CD4-positive, CD25-positive, alpha-beta regulatory T cell (primary cell): ENCODE data around the gene TM2D3. TPM values are rescaled to one million over a fixed set of nuclear protein-coding genes. Genes with fewer than 3 reads are reported as not detected.

ENCODE experiments used
- ATAC-seq, 2 donors: fragments of 150-1000 bp; cut with Tn5 transposase; one replicate each; pipeline ENCODE4 v1.10.0; 2021; ENCODE audit warnings: low read depth in 2 of 2, moderate number of reproducible peaks in 2 of 2, moderate library complexity in 1 of 2
- DNase-seq, 3 donors: peaks; one replicate each; pipeline versions ENCODE4 v3.0.0 to v3.0.0-alpha.2; 2012 to 2022; ENCODE audit warnings: mixed read lengths in 1 of 3
- H3K27ac ChIP-seq: one replicate; pipeline ENCODE4 v1.7.0; 2013; ENCODE audit warnings: mild to moderate bottlenecking, low read length; ENCODE audit not compliant: insufficient read depth, poor library complexity, severe bottlenecking
- H3K27me3 ChIP-seq: one replicate; pipeline ENCODE4 v1.7.0; 2013; ENCODE audit warnings: low read length; ENCODE audit not compliant: control insufficient read depth, insufficient read depth
- H3K36me3 ChIP-seq: one replicate; pipeline ENCODE4 v1.7.0; 2013; ENCODE audit warnings: mild to moderate bottlenecking, low read length, moderate library complexity; ENCODE audit not compliant: control insufficient read depth, insufficient read depth
- H3K4me1 ChIP-seq: 2 replicates; pipeline ENCODE4 v1.7.0; 2013; ENCODE audit warnings: mild to moderate bottlenecking, low read length; ENCODE audit not compliant: insufficient read depth, control insufficient read depth, poor library complexity, severe bottlenecking
- H3K4me3 ChIP-seq: one replicate; pipeline ENCODE4 v1.7.0; 2013; ENCODE audit warnings: low read depth, mild to moderate bottlenecking, low read length, moderate library complexity
- H3K9me3 ChIP-seq, 2 experiments: 1 replicate in 1 of 2; 2 replicates in 1 of 2; pipeline ENCODE4 v1.7.0; 2013; ENCODE audit warnings: low read length in 2 of 2, mild to moderate bottlenecking in 1 of 2, moderate library complexity in 1 of 2; ENCODE audit not compliant: control insufficient read depth in 2 of 2
- H3K27ac Mint-ChIP-seq, 3 donors: one replicate each; pipeline ENCODE4 v1.8.0; 2020 to 2022; ENCODE audit warnings: mild to moderate bottlenecking in 3 of 3, mixed read lengths in 3 of 3, moderate library complexity in 2 of 3
- H3K27me3 Mint-ChIP-seq: one replicate; pipeline ENCODE4 v1.8.0; 2022; ENCODE audit warnings: mild to moderate bottlenecking, mixed read lengths
- H3K36me3 Mint-ChIP-seq: one replicate; pipeline ENCODE4 v1.8.0; 2020; ENCODE audit warnings: mixed read lengths
- H3K4me1 Mint-ChIP-seq, 4 donors: one replicate each; pipeline ENCODE4 v1.8.0; 2020 to 2022; ENCODE audit warnings: mixed read lengths in 4 of 4, mild to moderate bottlenecking in 1 of 4
- H3K4me3 Mint-ChIP-seq, 4 donors: one replicate each; pipeline ENCODE4 v1.8.0; 2020 to 2022; ENCODE audit warnings: mild to moderate bottlenecking in 4 of 4, mixed read lengths in 4 of 4, moderate library complexity in 3 of 4
- H3K9me3 Mint-ChIP-seq, 7 donors: one replicate each; pipeline ENCODE4 v1.8.0; 2020 to 2022; ENCODE audit warnings: mixed read lengths in 7 of 7, mild to moderate bottlenecking in 3 of 7, moderate library complexity in 2 of 7
- polyA plus RNA-seq, 4 donors: library from polyadenylated mRNA; unstranded; fragments of 300-500 nt; fragmentation: Illumina TruSeq; gene quantifications; one replicate each; pipeline ENCODE4 v1.2.3, GENCODE V29; 2021
- total RNA-seq: library from RNA; stranded (reverse); gene quantifications from one replicate; pipeline ENCODE4 v1.2.3, GENCODE V29; 2022

The TM2D3 gene
- total and polyA plus RNA-seq, 5 donors from 2014 or later = 30.9 to 85.4 (median 43.6) TPM

DNA sequence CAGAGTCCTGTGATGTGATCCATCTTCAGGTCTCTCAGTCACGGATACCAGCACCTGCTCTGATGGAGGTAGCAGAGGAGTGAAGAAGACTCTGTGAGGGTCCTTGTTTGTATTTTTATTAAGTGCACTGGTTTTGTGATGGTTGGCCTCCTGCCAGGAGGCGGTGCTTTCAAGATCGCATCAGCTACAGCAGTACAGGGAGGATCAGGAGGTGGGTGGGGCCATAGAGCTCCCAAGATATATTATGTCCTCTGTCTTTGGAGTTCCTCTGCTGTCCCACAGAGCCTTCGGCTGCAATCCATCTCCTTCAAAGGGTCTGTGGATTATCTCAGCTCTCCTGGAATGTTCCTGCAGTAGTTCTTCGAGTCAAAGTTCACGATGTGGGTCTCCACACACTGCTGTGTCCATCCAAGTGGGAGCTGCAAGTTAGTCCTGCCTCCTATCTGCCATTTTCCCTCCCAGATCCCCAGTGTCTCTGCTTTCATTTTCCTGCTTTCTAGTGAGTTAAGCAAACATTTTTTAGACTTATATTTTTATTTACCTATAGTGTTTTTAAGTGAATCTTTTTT lies 54.7 kb downstream of the TM2D3 start:
- no peak overlapping the region for H3K27ac ChIP-seq
- no peaks in the 10 kb centered on the region for H3K36me3 ChIP-seq
- ATAC-seq (no peak), DNase-seq (no peak)
- no peaks in the 10 kb centered on the region for H3K4me1 ChIP-seq
- Mint-ChIP-seq H3K9me3 (peaks cover 0 to 18% (median 3%) of the 10 kb centered on the region in 7 donors), H3K36me3 (no peaks in the 10 kb centered on the region), H3K27ac (no peak overlapping the region), H3K27me3 (peaks cover 28% of the 10 kb centered on the region), H3K4me1 (no peaks in the 10 kb centered on the region), H3K4me3 (no peak overlapping the region)
- peaks cover 0 to 6% of the 10 kb centered on the region in 2 experiments for H3K9me3 ChIP-seq
- H3K4me3 ChIP-seq = no peak overlapping the region
- peaks cover 23% of the 10 kb centered on the region for H3K27me3 ChIP-seq

DNA sequence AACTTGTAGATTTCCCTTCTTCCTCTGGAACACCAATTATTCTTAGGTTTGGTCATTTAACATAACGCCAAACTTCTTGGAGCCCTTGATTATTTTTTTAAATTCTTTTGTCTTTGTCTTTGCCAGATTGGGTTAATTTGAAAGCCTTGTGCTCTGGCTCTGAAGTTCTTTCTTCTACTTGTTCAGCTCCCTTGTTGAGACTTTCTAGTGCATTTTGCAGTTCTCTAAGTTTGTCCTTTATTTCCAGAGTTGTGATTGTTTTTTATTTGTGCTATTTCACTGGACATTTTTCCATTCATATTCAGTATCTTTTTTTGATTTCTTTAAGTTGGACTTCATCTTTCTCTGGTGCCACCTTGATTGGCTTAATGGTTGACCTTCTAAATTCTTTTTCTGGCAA lies 55.5 kb downstream of the TM2D3 start:
- DNase-seq = no peak
- Mint-ChIP-seq H3K36me3 (no peaks in the 10 kb centered on the region), H3K27ac (no peak overlapping the region), H3K4me1 (no peaks in the 10 kb centered on the region), H3K27me3 (peaks cover 28% of the 10 kb centered on the region), H3K4me3 (no peak overlapping the region), H3K9me3 (peaks cover 0 to 18% (median 3%) of the 10 kb centered on the region in 7 donors)
- no peaks in the 10 kb centered on the region for H3K36me3 ChIP-seq
- peaks cover 23% of the 10 kb centered on the region for H3K27me3 ChIP-seq
- peaks cover 0 to 6% of the 10 kb centered on the region in 2 experiments for H3K9me3 ChIP-seq
- ATAC-seq = no peak
- no peak overlapping the region for H3K27ac ChIP-seq
- H3K4me1 ChIP-seq = no peaks in the 10 kb centered on the region
- no peak overlapping the region for H3K4me3 ChIP-seq

Other genes with a start within 250 kb of the TM2D3 start
- gene PCSK6, start 162.7 kb downstream of the TM2D3 start, total RNA-seq = 1.1 TPM
- under 1 TPM in 3 of 4 donors, not detected in 1; 0.07 to 0.33 (median 0.10) TPM for gene PCSK6, start 162.7 kb downstream of the TM2D3 start, polyA plus RNA-seq
- gene TARS3, start 72.1 kb upstream of the TM2D3 start, total RNA-seq = 15.9 TPM
- gene TARS3, start 72.1 kb upstream of the TM2D3 start, polyA plus RNA-seq = 10 to 100 TPM in 1 of 4 donors, 1 to 10 TPM in 3; 6.5 to 10.1 (median 8.1) TPM
- not detected for gene OR4F6, start 151.1 kb upstream of the TM2D3 start, total RNA-seq
- not detected for gene OR4F6, start 151.1 kb upstream of the TM2D3 start, polyA plus RNA-seq
- gene OR4F15, start 159.8 kb upstream of the TM2D3 start, total RNA-seq = not detected
- not detected for gene OR4F15, start 159.8 kb upstream of the TM2D3 start, polyA plus RNA-seq